GM13977 (cell line): Measurements from ENCODE around the gene LHCGR.

ENCODE experiments used
- DNase-seq: peaks from one replicate; pipeline ENCODE4 v3.0.0; 2012; ENCODE audit warnings: low spot score
- CTCF ChIP-seq: IDR thresholded peaks from 2 replicates; pipeline ENCODE4 v1.5.1; 2012; ENCODE audit warnings: mild to moderate bottlenecking, control low read depth; ENCODE audit not compliant: insufficient read depth; ENCODE audit errors: extremely low read depth, missing control alignments
- in situ Hi-C: fragments of 300-500 bp; cut with MboI; formaldehyde crosslinking; loops from one replicate; pipeline ENCODE4 v1.12.0; 2022; ENCODE audit warnings: low sequenced_read_pairs, low pct_unique_long_range_greater_than_20kb, mixed read lengths, inconsistent platforms; ENCODE audit not compliant: unreplicated experiment

The LHCGR gene

GRCh38 chr2:48768669-48769068 lies 13.1 kb upstream of the LHCGR start:
- in situ Hi-C loops, result no loop called here
- DNase-seq, result no peak
- TF ChIP-seq CTCF, result no peak

- in situ Hi-C loops, result no loop called here
- DNase-seq, result no peak
- no peak for TF ChIP-seq CTCF
Observed at GRCh38 chr2:48767330-48767729, 11.8 kb upstream of the LHCGR start.

- TF ChIP-seq CTCF, result no peak
Observed at GRCh38 chr2:48760826-48761225, 5.3 kb upstream of the LHCGR start.

GRCh38 chr2:48759682-48760081 lies 4.2 kb upstream of the LHCGR start:
- in situ Hi-C loops, result no loop called here
- no peak for TF ChIP-seq CTCF
- no peak for DNase-seq

More at GRCh38 chr2:48760826-48761225, 5.3 kb upstream of the LHCGR start:
- DNase-seq, result no peak
- in situ Hi-C loops, result no loop called here

- DNase-seq, result no peak
- no peak for TF ChIP-seq CTCF
- in situ Hi-C loops, result no loop called here
Observed at GRCh38 chr2:48756289-48756688, 765 bp upstream of the LHCGR start.

- in situ Hi-C loops, result no loop called here
- no peak for TF ChIP-seq CTCF
- DNase-seq, result no peak
Observed at GRCh38 chr2:48754874-48755273, 650 bp downstream of the LHCGR start.

GRCh38 chr2:48753228-48753627 lies 2.3 kb downstream of the LHCGR start:
- no peak for TF ChIP-seq CTCF
- no peak for DNase-seq
- in situ Hi-C loops, result no loop called here
